ENCODE data around the gene ICAM4.
"Not testable (repeated sequence)": the region's sequence is repeated elsewhere in the genome, so short reads cannot be mapped to it uniquely, and the experiment has no call there.

The ICAM4 gene

DNA sequence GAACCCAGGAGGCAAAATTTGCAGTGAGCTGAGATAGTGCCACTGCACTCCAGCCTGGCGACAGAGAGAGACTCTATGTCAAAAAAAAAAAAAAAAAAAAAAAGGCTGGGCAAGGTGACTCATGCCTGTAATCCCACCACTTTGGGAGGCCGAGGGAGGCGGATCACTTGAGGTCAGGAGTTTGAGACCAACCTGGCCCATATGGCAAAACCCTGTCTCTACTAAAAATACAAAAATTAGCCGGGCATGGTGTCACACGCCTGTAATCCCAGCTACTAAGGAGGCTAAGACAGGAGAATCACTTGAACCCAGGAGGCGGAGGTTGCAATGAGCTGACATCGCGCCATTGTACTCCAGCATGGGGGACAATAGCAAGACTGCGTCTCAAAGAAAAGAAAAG lies 50.0 kb downstream of the ICAM4 start:
- not testable (repeated sequence) for DNase-seq

All from nucleus accumbens (tissue), 56 donors.